Stimulated activated CD8-positive, alpha-beta memory T cell treated with anti-CD3 and anti-CD28 coated beads, Interleukin-12 subunit alpha, Interleukin-12 subunit beta, amount 100 ng/mL, for 24 hours (primary cell): ENCODE data around the gene MFSD12.

ENCODE experiments used
- DNase-seq: peaks from one replicate; pipeline ENCODE4 v3.0.0-alpha.2; 2020; ENCODE audit errors: extremely low read depth

Gene MFSD12

GRCh38 chr19:3555653-3556422 is 1.5 kb downstream of the MFSD12 start:
- no peak for DNase-seq

GRCh38 chr19:3554254-3555083 is 2.9 kb downstream of the MFSD12 start:
- DNase-seq: no peak

- no peak for DNase-seq
These were observed 5.6 kb downstream of the MFSD12 start for GRCh38 chr19:3551792-3552095.

- no peak for DNase-seq
These were observed 6.2 kb downstream of the MFSD12 start for GRCh38 chr19:3550947-3551791.

- DNase-seq: no peak
These were observed 7.6 kb downstream of the MFSD12 start for GRCh38 chr19:3549816-3550215.

GRCh38 chr19:3548606-3549005 is 8.8 kb downstream of the MFSD12 start:
- DNase-seq: no peak

GRCh38 chr19:3547767-3548282 is 9.6 kb downstream of the MFSD12 start:
- DNase-seq: no peak

- DNase-seq: no peak
These were observed 10.1 kb downstream of the MFSD12 start for GRCh38 chr19:3547301-3547731.

- DNase-seq: no peak
These were observed 11.3 kb downstream of the MFSD12 start for GRCh38 chr19:3546119-3546518.

- no peak for DNase-seq
These were observed 11.7 kb downstream of the MFSD12 start for GRCh38 chr19:3545669-3546034.

GRCh38 chr19:3544742-3545668 is 12.4 kb downstream of the MFSD12 start:
- DNase-seq: peak; percentile 37

- no peak for DNase-seq
These were observed 13.4 kb downstream of the MFSD12 start for GRCh38 chr19:3544058-3544376.

- DNase-seq: no peak
These were observed 14.0 kb downstream of the MFSD12 start for GRCh38 chr19:3543150-3544057.

- no peak for DNase-seq
These were observed 17.6 kb downstream of the MFSD12 start for GRCh38 chr19:3539756-3540118.

GRCh38 chr19:3538965-3539755 is 18.2 kb downstream of the MFSD12 start, which contains the start of gene TEKTIP1:
TEKTIP1 (plus strand) TSS chr19:3539174; CDS start chr19:3539178, 4 bp downstream.
- no peak for DNase-seq

GRCh38 chr19:3538258-3538929 is 19.0 kb downstream of the MFSD12 start:
- no peak for DNase-seq

- DNase-seq: no peak
These were observed 19.7 kb downstream of the MFSD12 start for GRCh38 chr19:3537438-3538240.

GRCh38 chr19:3537101-3537437 is 20.3 kb downstream of the MFSD12 start:
- DNase-seq: no peak
